ENCODE results near the gene PTPRQ. TPM values are rescaled to one million over a fixed set of nuclear protein-coding genes. Genes with fewer than 3 reads are reported as not detected.

Gene PTPRQ
- total and polyA plus RNA-seq, 9 of the 15 experiments (the other 6 are each of a cell fraction or from before 2014, with no cell fraction given): not detected

GRCh38 chr12:80655751-80656150 lies 211.7 kb downstream of the PTPRQ start:
- POLR2A ChIA-PET: no interaction called here
- CTCF ChIA-PET (ENCODE audit: low intra/inter-chr PET ratio): no interaction called here
- FAIRE-seq: no peak

GRCh38 chr12:80659512-80660063 lies 215.6 kb downstream of the PTPRQ start:
- DNase-seq (ENCODE audit: extremely low read depth in 1 of 4, low spot score in 3 of 4): no peak
- Histone ChIP-seq H3K9me3 (replicated peaks; ENCODE audit: control insufficient read depth, insufficient read depth, low read depth, low read length) (no peaks in the 10 kb centered on the region), H3K27ac (ENCODE audit: extremely low read depth, low read depth, low read length) (no peak overlapping the region), H4K20me1 (replicated peaks; ENCODE audit: control insufficient read depth, insufficient read depth, low read length) (no peaks in the 10 kb centered on the region), H3K9ac (ENCODE audit: insufficient read depth in 1 of 2, low read depth in 2 of 2, low read length in 2 of 2) (no peak overlapping the region), H3K4me2 (ENCODE audit: insufficient read depth, low read length) (no peak overlapping the region), H2AFZ (ENCODE audit: low read depth, low read length) (no peak overlapping the region), H3K9me1 (ENCODE audit: control insufficient read depth, insufficient read depth, low read length) (no peaks in the 10 kb centered on the region), H3K27me3 (ENCODE audit: control insufficient read depth in 2 of 2, insufficient read depth in 2 of 2, low read length in 2 of 2) (no peaks in the 10 kb centered on the region), H3K4me1 (replicated peaks in 1 of 2; ENCODE audit: control insufficient read depth in 2 of 2, insufficient read depth in 2 of 2, low read length in 2 of 2) (no peaks in the 10 kb centered on the region), H3K36me3 (ENCODE audit: control insufficient read depth, insufficient read depth, low read length) (no peaks in the 10 kb centered on the region), H3K4me3 (no peak overlapping the region), H3K79me2 (ENCODE audit: control insufficient read depth, insufficient read depth, low read length) (no peaks in the 10 kb centered on the region)
- WGBS (ENCODE audit: insufficient coverage, low coverage, missing lambda C conversion rate): 1% methylated on average over 5 of the region's 5 CpGs
- no TSS peak for BruUV-seq (replicated peaks)
- ChIA-PET POLR2A (no interaction called here), CTCF (ENCODE audit: low intra/inter-chr PET ratio) (no interaction called here)
- no peak for ATAC-seq
- intact Hi-C loops (cut with micrococcal nuclease): no loop called here
- no peak for FAIRE-seq
- in situ Hi-C loops (cut with MboI): no loop called here
- TF ChIP-seq, protein P1, sequence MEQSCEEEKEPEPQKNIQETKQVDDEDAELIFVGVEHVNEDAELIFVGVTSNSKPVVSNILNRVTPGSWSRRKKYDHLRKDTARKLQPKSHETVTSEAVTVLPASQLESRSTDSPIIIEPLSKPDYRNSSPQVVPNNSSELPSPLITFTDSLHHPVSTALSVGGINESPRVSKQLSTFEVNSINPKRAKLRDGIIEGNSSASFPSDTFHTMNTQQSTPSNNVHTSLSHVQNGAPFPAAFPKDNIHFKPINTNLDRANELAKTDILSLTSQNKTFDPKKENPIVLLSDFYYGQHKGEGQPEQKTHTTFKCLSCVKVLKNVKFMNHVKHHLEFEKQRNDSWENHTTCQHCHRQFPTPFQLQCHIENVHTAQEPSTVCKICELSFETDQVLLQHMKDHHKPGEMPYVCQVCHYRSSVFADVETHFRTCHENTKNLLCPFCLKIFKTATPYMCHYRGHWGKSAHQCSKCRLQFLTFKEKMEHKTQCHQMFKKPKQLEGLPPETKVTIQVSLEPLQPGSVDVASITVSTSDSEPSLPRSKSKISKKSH (CRISPR knock-in tag; IDR thresholded peaks at IDR 0.05): no peak
- no peak for TF ChIP-seq KLF13 (tag; IDR thresholded peaks at IDR 0.05; ENCODE audit: borderline replicate concordance, low read depth)
- no peak for TF ChIP-seq TFAP4 (CRISPR knock-in tag; IDR thresholded peaks at IDR 0.05; ENCODE audit: borderline replicate concordance)
- TF ChIP-seq HDAC2 (IDR thresholded peaks at IDR 0.05): no peak
- TF ChIP-seq, protein P2, sequence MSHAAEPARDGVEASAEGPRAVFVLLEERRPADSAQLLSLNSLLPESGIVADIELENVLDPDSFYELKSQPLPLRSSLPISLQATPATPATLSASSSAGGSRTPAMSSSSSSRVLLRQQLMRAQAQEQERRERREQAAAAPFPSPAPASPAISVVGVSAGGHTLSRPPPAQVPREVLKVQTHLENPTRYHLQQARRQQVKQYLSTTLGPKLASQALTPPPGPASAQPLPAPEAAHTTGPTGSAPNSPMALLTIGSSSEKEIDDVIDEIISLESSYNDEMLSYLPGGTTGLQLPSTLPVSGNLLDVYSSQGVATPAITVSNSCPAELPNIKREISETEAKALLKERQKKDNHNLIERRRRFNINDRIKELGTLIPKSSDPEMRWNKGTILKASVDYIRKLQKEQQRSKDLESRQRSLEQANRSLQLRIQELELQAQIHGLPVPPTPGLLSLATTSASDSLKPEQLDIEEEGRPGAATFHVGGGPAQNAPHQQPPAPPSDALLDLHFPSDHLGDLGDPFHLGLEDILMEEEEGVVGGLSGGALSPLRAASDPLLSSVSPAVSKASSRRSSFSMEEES (CRISPR knock-in tag; IDR thresholded peaks at IDR 0.05): no peak

More at GRCh38 chr12:80655751-80656150, 211.7 kb downstream of the PTPRQ start:
- Histone ChIP-seq H3K9me3 (replicated peaks; ENCODE audit: control insufficient read depth, insufficient read depth, low read depth, low read length) (no peaks in the 10 kb centered on the region), H3K36me3 (ENCODE audit: control insufficient read depth, insufficient read depth, low read length) (no peaks in the 10 kb centered on the region), H3K4me3 (no peak overlapping the region), H3K9me1 (ENCODE audit: control insufficient read depth, insufficient read depth, low read length) (no peaks in the 10 kb centered on the region), H3K9ac (ENCODE audit: insufficient read depth in 1 of 2, low read depth in 2 of 2, low read length in 2 of 2) (no peak overlapping the region), H3K4me2 (ENCODE audit: insufficient read depth, low read length) (no peak overlapping the region), H3K79me2 (ENCODE audit: control insufficient read depth, insufficient read depth, low read length) (no peaks in the 10 kb centered on the region), H4K20me1 (replicated peaks; ENCODE audit: control insufficient read depth, insufficient read depth, low read length) (no peaks in the 10 kb centered on the region), H3K4me1 (replicated peaks in 1 of 2; ENCODE audit: control insufficient read depth in 2 of 2, insufficient read depth in 2 of 2, low read length in 2 of 2) (no peaks in the 10 kb centered on the region), H3K27me3 (ENCODE audit: control insufficient read depth in 2 of 2, insufficient read depth in 2 of 2, low read length in 2 of 2) (no peaks in the 10 kb centered on the region), H2AFZ (ENCODE audit: low read depth, low read length) (no peak overlapping the region), H3K27ac (ENCODE audit: extremely low read depth, low read depth, low read length) (no peak overlapping the region)
- in situ Hi-C loops (cut with MboI) (no loop called here), intact Hi-C loops (cut with micrococcal nuclease) (no loop called here)
- no peak for TF ChIP-seq RBM22 (IDR thresholded peaks at IDR 0.05; ENCODE audit: low read depth, low read length, poor library complexity, severe bottlenecking)
- no peak for TF ChIP-seq MIER1 (IDR thresholded peaks at IDR 0.05; ENCODE audit: low read depth)
- no peak for TF ChIP-seq CBFA2T3 (IDR thresholded peaks at IDR 0.05)
- TF ChIP-seq TRIM24 (IDR thresholded peaks at IDR 0.05): no peak
- no peak for TF ChIP-seq ZFP30 (CRISPR knock-in tag; IDR thresholded peaks at IDR 0.05; ENCODE audit: borderline replicate concordance)
- no peak for TF ChIP-seq BMI1 (IDR thresholded peaks at IDR 0.05; ENCODE audit: low read length)
- TF ChIP-seq SREBF2 (CRISPR knock-in tag; IDR thresholded peaks at IDR 0.05): no peak
- TF ChIP-seq ZNF146 (CRISPR knock-in tag; IDR thresholded peaks at IDR 0.05; ENCODE audit: unreplicated experiment): no peak
- TF ChIP-seq NFXL1 (CRISPR knock-in tag; IDR thresholded peaks at IDR 0.05): no peak
- TF ChIP-seq HDAC8 (tag; IDR thresholded peaks at IDR 0.05): no peak
- TF ChIP-seq ZEB2 (IDR thresholded peaks at IDR 0.05): no peak
- no peak for TF ChIP-seq SNAPC5 (CRISPR knock-in tag; IDR thresholded peaks at IDR 0.05)
- TF ChIP-seq ADNP (tag; IDR thresholded peaks at IDR 0.05): no peak
- TF ChIP-seq ELF2 (CRISPR knock-in tag; IDR thresholded peaks at IDR 0.05): no peak
- no peak for DNase-seq (ENCODE audit: extremely low read depth in 1 of 4, low spot score in 3 of 4)
- WGBS (ENCODE audit: insufficient coverage, low coverage, missing lambda C conversion rate): 3% methylated on average over 2 of the region's 2 CpGs
- BruUV-seq (replicated peaks): no TSS peak
- no peak for ATAC-seq

Measured in K562 (cell line).